ENCODE measurements around the gene GNG10. TPM values are rescaled to one million over a fixed set of nuclear protein-coding genes. Genes with fewer than 3 reads are reported as not detected.

GNG10 gene
- total and polyA plus RNA-seq, 9 of the 15 experiments (the other 6 are each of a cell fraction or from before 2014, with no cell fraction given), result 13.1 to 37.8 (median 28.4) TPM

- no peak for TF ChIP-seq ZNF174 (CRISPR knock-in tag; IDR thresholded peaks at IDR 0.05)
- TF ChIP-seq L3MBTL2 (IDR thresholded peaks at IDR 0.05), result peak; percentile 85
- TF ChIP-seq MEIS2 (IDR thresholded peaks at IDR 0.05; ENCODE audit: partially characterized antibody), result no peak
- TF ChIP-seq GTF3C2 (IDR thresholded peaks at IDR 0.05; ENCODE audit: borderline replicate concordance, extremely low read depth, insufficient read length), result no peak
- TF ChIP-seq ZZZ3 (IDR thresholded peaks at IDR 0.05), result no peak
- TF ChIP-seq CAMTA2 (CRISPR knock-in tag; conservative IDR thresholded peaks at IDR 0.05), result no peak
- TF ChIP-seq TEAD1 (CRISPR knock-in tag; IDR thresholded peaks at IDR 0.05), result 0 out of 4 replicates have a peak, but pooled peaks of 1 of the 2 experiments have one; percentile 2
- TF ChIP-seq RHOXF2B (CRISPR knock-in tag; conservative IDR thresholded peaks at IDR 0.05), result no peak
- TF ChIP-seq NR4A1 (CRISPR knock-in tag; IDR thresholded peaks at IDR 0.05), result no peak
- no peak for TF ChIP-seq NR4A1 (tag; IDR thresholded peaks at IDR 0.05)
- no peak for TF ChIP-seq MXD1 (CRISPR knock-in tag; IDR thresholded peaks at IDR 0.05; ENCODE audit: borderline replicate concordance, poor library complexity, severe bottlenecking)
- TF ChIP-seq HDAC1 (IDR thresholded peaks at IDR 0.05), result no peak
- no peak for TF ChIP-seq ZNF512 (tag; IDR thresholded peaks at IDR 0.05)
- no peak for TF ChIP-seq HIVEP1 (CRISPR knock-in tag; IDR thresholded peaks at IDR 0.05)
- no peak for TF ChIP-seq MAFF (IDR thresholded peaks at IDR 0.05; ENCODE audit: low read length)
- no peak for TF ChIP-seq EHMT2 (IDR thresholded peaks at IDR 0.05)
- no peak for TF ChIP-seq ZNF695 (CRISPR knock-in tag; IDR thresholded peaks at IDR 0.05)
- TF ChIP-seq CHCHD3 (CRISPR knock-in tag; IDR thresholded peaks at IDR 0.05), result no peak
- no peak for TF ChIP-seq ADNP (tag; IDR thresholded peaks at IDR 0.05)
- TF ChIP-seq PCBP2 (IDR thresholded peaks at IDR 0.05; ENCODE audit: low read depth, low read length, poor library complexity, severe bottlenecking), result no peak
- TF ChIP-seq NR1H2 (CRISPR knock-in tag; IDR thresholded peaks at IDR 0.05), result no peak
- no peak for TF ChIP-seq ZNF274 (IDR thresholded peaks at IDR 0.05; ENCODE audit: borderline replicate concordance, low read depth, low read length)
- no peak for TF ChIP-seq MLX (CRISPR knock-in tag; conservative IDR thresholded peaks at IDR 0.05)
- TF ChIP-seq SNAPC5 (CRISPR knock-in tag; IDR thresholded peaks at IDR 0.05), result no peak
These were observed at the start of gene GNG10 (continued) for GRCh38 chr9:111661150-111661801.

Measured in K562 (cell line).